NCI-H2107 (cell line): Measurements from ENCODE around the gene CRYZ.
"Not testable (repeated sequence)": the region's sequence is repeated elsewhere in the genome, so short reads cannot be mapped to it uniquely, and the experiment has no call there.

Experiments
- DNase-seq: peaks from one replicate; lab custom pipeline; 2025; lab: John Stamatoyannopoulos, UW

The CRYZ gene

DNA sequence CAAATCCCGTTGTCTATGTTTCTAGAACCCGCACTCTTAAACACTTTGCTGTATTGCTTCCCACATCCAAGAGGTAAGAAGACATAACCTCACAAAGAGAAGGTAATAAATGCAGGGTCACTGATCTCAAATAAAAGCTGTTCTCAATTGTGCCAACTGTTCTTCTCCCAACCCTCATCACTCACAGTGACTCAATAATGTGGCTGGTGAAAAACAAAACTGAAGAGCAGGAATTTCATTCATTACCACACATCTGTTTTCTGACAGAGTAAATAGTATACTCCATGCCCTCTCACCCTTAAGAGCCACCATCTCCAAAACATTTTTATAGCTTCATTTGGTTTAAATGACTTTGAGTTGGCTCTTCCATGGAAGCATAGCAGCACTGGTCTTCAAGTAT lies 53.0 kb downstream of the CRYZ start:
- no peak for DNase-seq

DNA sequence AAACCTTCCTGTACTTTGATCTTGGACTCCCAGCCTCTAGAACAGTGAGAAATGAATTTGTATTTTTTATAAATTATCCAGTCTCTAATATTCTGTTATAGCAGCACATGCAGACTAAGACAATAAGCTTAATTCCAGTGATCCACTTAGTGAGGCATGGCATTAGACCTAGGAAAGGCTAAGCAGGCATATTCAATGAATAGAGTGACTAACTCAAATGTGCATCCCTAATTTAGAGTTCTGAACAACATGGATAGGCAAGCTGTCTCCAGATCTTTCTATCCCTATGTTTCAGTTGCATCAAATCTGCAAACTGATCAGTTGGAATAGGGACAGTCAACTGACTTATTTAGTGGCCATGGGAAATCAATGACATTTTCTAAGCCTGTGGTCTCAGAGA lies 54.9 kb downstream of the CRYZ start:
- DNase-seq = no peak

DNA sequence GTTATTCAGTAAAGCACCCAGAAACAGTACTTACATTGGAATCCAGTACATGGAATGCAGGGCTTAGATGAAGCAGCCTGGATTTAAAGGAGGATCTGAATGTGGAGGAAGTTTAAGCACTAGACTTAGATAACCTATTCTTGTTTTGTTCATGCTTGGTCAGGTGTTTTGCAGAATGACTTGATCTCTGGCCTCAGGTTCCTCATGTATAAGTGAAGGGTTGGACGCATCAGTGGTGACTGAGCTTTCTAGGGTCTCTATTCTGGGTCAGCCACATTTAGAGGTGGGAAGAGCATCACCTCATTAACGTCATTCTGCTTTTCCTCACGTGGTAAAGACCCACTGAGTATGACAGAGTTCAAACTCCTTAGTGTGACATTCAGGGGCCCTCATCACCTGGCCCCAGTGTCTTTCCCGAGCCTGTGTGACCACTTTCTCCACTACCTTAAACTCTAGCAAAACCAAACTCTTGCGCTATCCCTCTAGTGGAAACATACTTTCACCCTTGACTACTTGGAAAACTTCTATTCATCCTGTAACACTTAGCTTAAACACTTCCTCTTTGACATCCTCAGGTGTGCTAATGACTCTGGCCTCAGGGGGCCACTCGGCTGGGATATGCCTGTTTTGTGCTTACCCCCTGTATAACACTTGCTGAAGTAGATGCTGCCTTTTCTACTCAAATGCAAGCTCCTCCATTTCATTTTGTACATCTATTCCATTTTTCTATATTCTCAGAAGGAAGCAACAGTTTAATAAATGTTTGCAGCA lies 58.4 kb downstream of the CRYZ start:
- no peak for DNase-seq

DNA sequence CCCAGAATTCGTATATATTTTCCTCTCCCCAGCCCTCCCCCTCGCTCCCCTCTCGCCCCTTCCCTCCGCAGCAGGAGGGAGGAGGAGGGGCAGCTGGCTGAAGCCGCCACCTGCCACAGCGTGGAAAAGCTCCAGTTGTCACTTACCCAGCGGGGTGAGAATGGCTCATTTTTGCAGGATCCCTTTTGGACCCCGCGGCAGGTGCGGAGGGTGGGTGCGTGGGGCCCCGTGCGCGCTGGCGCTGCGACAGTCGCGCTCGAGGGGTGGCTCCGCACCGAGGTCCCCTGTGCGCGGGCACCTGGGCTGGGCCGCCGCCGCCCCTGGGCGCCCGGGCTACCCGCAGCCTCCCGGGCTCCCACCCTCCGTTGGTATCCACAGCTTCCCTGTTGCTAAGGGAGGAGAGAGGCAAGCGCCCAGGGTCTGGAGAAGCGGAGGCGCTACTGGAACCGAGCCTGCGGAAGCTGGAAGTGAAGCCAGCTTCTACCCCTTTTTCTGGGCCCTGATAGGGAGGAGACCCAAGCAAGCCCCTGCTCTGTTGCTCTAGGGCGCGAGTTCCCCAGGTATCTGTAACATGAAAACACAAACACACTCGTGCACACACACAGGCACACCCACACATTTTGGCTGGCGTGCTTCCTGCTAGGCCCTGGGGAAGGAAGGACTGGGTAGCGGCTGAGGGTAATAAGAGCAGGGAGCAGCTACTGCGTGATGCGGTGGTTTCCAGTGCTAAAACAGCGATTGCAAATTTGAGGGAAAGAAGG lies 59.3 kb downstream of the CRYZ start, which contains the start of gene ERICH3:
Gene ERICH3 (minus strand): TSS at position 442 of the 761 bp plus-strand sequence. CDS start 273 bp downstream, at position 169.
- DNase-seq = peak; percentile 17

DNA sequence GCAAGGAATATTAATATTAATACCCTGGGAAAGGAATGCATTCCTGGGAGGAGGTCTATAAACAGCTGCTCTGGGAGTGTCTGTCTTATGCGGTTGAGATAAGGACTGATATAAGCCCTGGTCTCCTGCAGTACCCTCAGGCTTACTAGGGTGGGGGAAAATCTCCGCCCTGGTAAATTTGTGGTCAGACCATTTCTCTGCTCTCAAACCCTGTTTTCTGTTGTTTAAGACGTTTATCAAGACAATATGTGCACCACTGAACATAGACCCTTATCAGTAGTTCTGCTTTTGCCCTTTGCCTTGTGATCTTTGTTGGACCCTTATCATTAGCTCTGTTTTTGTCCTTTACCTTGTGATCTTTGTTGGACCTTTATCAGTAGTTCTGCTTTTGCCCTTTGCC lies 62.0 kb downstream of the CRYZ start:
- DNase-seq = not testable (repeated sequence)
